T47D (cell line): ENCODE results near the gene ADGRD1.
A peak's percentile ranks its signal among the peaks of the same experiment; 100 is the strongest.
"Not testable (repeated sequence)": the region's sequence is repeated elsewhere in the genome, so short reads cannot be mapped to it uniquely, and the experiment has no call there.

Experiments
- DNase-seq, 2 experiments: peaks; one replicate each; pipeline versions ENCODE4 v3.0.0 to v3.0.0-alpha.2; 2011 to 2012; ENCODE audit warnings: low read depth in 1 of 2, low spot score in 1 of 2
- JUND ChIP-seq: IDR thresholded peaks from 2 replicates; pipeline ENCODE4 v1.6.1; 2012; ENCODE audit warnings: low read depth
- in situ Hi-C: cut with HindIII; loops from 2 replicates; pipeline ENCODE4 v1.10.0; 2016; ENCODE audit warnings: low sequenced_read_pairs, low pct_unique_long_range_greater_than_20kb

ADGRD1 gene

DNA sequence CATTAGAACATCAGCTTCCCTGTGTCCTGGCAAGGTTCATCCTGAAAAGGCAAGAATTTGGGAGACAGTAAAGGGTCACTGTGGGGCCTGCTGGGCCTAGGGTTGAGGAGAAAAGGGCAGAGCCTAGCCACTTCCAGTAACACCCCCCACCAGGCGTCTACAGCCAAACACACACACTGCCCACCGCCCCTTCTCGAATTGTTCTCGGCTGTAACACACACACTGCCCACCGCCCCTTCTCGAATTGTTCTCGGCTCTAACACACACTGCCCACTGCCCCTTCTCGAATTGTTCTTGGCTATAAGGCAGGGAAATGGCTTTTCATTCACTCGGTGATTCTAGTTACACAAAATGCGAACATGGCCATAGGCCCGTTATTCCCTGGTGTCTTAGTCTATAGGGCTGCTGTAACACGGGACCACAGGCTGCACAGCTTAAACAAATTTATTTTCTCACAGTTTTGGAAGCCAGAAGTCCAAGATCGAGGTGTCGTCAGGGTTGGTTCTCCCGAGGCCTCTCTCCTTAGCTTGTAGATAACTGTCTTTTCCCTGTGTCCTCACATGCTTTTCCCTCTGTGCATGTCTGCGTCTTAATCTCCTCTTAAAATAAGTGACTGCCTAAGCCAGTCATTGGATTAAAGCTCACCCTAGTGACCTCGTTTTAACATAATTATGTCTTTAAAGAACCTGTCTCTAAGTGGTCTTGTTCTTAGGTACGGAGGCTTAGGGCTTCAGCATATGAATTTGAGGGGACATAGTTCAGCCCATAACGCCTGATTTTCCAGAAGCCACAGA lies 171.0 kb downstream of the ADGRD1 start:
- TF ChIP-seq JUND = no peak
- no peak for DNase-seq
- in situ Hi-C loops = no loop called here

DNA sequence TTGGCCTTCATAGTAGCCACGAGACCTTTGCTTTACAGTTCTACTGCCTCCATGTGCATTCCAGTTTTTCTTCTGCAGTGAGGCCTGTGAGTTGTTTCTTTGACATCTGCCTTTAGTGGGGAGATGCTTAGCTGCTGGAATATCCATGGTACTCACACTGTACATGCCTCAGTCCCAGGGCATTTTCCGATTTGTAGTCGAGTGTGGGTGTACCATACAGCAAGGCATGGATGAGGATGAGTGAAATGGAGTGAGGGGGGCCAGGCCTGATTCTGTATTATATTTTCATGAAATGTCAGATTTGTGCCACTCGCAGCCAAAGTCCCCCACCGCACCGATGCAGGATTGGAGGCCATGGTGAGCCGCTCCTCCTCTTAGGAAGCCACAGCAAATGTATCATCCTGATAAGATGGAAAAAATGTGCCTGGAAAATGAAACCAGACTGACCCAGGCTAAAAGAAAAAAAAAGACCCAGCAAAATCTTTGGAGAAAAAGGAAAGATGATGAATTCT lies 173.0 kb downstream of the ADGRD1 start:
- no peak for DNase-seq
- TF ChIP-seq JUND = no peak
- in situ Hi-C loops = no loop called here

DNA sequence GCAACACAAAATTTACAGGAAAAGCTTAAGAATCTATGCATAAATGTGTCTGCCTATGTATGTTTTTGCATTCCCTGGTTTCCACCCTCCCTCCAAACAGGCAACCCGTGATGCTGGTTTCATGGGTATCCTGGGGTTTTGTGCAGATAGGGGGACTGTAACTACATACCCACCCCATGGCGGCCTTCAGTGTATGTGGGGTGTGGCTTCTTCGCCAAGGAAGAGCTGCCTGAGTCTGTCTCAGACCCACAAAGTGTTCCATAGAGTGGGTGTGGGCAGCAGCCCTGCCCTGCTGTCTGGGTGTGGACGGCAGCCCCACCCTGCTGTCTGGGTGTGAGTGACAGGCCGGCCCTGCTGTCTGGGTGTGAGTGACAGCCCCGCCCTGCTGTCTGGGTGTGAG lies 174.8 kb downstream of the ADGRD1 start:
- in situ Hi-C loops = no loop called here
- DNase-seq = no peak
- no peak for TF ChIP-seq JUND

DNA sequence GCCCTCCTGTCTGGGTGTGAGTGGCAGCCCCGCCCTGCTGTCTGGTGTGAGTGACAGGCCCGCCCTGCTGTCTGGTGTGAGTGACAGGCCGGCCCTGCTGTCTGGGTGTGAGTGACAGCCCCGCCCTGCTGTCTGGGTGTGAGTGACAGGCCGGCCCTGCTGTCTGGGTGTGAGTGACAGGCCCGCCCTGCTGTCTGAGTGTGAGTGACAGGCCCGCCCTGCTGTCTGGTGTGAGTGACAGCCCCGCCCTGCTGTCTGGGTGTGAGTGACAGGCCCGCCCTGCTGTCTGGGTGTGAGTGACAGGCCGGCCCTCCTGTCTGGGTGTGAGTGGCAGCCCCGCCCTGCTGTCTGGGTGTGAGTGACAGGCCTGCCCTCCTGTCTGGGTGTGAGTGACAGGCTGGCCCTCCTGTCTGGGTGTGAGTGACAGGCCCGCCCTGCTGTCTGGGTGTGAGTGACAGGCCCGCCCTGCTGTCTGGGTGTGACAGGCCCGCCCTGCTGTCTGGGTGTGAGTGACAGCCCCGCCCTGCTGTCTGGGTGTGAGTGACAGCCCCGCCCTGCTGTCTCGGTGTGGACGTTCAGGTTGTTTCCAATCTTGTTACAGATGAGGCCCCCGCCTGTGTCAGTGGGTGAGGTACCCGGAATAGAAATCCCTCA lies 175.4 kb downstream of the ADGRD1 start:
- DNase-seq, in situ Hi-C loops: not testable (repeated sequence)

DNA sequence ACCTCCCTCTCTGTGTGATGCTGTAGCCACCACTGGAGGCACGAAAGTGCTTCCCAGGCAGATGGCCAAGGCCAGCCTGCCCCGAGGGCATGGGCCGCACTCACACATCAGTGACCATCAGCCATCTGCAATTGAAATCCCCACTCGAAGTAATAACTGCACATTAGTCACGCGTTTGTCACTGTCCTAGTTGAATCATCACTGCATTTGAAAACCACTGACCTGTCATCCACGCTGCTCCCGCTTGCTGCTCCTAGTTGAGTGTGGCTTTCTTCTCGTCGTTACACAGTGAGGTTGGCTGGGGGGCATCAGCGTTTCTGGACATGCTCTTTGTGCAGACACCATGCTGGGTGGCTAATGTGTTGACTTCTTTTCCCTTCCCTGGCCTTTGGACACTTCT lies 176.1 kb downstream of the ADGRD1 start:
- DNase-seq = no peak
- no peak for TF ChIP-seq JUND
- in situ Hi-C loops = no loop called here

DNA sequence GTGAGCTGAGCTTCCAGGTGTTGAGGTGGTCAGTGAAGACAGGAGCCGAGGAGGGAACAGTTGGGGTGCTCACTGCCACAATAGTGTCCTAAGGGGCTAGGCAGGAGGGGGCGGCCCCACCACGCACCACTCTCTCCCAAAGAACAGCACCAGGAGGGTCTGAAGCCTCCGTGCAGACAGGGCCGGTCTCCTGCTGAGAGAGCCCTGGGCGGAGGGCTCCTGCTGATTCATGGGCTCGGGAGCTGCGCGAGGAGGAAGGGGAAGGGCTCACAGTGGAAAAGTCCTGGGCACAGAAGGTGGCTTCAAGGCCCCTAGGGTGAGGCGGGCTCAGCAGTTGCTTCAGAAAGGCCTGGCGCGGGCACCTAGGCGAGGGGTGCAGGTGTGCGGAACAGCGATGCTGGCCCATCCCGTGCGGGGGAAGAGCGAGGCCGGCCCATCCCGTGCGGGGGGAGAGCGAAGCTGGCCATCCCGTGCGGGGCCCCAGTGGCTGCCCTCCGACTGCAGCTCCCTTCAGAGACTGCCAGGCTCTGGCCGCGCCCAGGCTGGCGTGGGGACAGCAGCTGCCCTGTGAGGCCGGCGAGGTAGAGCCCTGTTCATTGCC lies 176.7 kb downstream of the ADGRD1 start:
- in situ Hi-C loops = no loop called here
- TF ChIP-seq JUND = no peak
- no peak for DNase-seq

DNA sequence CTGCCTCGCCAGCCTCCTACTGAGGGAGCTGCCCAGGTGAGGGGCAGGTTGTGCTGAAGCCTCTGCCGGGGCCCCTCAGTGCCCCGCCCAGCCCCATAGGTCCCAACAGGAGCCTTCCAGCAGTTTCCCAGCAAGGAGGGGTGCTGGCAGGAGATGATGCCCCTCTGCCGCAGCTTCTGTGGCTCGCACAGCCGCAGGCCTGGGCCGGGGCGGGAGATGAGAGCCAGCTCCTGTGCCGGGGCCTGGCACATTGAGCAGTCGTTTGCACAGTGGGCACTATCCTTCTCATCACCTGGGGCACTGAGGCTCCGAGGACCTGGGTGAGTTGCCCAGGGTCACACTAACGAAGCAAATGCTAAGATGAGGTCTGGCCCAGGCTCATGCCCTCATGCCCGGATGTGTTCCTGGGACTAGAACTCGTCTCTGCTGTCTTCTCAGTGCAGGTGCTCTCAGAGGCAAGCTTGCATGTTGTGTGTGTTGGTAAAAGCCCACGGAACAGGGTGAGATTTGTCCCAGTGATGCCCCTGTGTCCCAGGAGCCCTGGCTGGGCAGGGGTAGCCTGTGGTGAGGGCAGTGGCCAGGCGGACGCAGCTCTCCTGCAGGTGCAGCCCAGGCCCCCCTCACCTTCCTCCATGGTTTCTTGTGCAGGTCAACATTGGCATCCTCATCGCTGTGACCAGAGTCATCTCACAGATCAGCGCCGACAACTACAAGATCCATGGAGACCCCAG lies 177.5 kb downstream of the ADGRD1 start:
- no peak for TF ChIP-seq JUND
- no peak for DNase-seq
- in situ Hi-C loops = no loop called here

DNA sequence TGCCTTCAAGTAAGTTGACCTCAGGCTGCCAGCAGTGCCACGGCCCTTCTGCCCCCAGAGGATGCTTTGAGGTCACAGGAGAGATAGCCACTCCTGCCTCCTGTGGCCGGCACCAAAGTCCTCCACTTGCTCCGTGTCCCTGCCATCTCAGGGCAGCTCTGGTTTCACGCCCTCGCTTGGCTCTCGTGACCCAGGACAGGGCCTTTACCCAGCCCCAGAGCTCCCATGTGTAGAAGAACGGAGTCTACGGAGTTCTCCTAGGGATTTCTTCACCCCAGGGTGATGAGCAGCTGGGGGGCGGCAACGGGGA lies 178.1 kb downstream of the ADGRD1 start:
- DNase-seq = no peak
- in situ Hi-C loops = no loop called here
- no peak for TF ChIP-seq JUND

DNA sequence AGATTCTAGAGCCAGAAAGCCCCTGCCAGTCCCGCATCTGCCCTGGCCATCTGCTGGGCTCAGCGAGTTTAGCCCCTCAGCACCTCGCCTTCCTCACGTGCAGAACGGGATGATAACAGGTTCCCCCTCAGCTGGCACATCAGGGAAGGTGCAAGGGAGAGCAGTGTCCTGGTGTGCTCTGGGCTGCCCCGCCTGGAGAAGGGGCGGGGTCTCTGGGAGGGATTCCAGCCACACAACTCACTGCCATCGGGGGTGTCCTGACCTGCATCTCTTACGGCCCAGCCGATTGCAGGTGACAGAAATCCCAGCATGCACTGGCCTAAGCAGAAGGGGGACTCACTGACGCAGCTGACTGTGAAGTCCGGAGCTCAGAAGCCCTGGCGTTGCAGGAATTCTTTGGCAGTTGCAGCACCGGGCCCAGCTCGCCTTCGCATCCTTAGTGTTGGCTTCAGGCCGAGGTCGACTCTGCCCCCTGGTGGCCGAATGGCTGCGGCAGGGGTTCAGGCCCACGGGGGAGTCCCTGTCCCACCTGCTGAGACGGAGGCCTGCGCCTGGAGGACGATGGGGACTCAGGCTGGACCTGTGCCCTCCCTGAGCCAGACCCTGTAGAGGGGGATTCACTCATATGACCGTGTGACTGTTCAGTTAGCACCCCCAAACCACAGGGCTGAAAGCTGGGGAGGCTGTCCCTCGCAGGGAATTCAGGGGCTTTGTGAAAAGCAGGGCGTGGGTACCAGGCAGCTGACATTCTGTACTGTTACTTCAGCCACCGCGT lies 178.6 kb downstream of the ADGRD1 start:
- peak; percentile 66 to 69 for DNase-seq
- in situ Hi-C loops = no loop called here
- no peak for TF ChIP-seq JUND

DNA sequence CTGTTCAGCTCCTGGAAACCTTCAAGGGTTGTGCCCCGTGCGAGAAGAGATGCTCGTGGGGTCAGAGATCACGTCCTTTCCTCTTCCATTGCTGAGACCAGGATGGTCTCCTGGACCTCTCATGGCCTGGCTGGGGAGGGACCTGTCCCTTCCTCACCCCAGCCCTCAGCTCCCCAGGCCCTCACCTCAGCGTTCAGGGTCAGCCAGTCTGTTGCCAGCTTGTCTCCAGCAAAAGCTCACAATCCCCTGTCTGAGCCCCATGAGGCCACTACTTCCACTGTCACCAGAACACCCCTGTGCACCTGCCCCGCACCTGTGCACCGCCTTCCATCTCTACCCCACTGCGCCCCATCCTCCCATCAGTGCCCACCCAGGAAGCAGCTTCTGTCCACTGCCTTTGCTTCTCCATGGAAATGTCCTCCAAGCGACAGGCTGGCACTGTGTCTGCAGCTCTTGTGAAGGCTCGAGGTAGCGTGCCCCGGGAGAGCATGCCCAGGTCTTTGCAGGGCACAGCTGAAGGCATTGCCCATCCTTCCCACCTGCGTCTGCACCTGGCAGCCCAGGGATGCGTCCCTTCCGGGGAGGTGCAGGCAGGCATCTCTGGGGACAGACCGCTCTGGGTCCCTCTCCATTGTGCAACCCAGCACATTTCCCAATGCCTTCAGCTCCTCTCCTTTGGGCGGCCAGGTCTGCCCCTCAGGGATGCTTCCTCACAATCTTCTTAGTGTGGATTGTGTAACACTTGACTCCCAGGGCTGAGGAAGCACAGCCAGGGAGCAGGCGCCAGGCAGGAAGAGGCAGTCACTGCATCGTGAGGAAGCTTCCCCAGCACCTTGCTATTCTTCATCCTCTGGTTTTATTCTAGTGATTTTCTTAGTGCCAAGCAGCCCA lies 179.6 kb downstream of the ADGRD1 start:
- TF ChIP-seq JUND = no peak
- DNase-seq = no peak
- in situ Hi-C loops = no loop called here

DNA sequence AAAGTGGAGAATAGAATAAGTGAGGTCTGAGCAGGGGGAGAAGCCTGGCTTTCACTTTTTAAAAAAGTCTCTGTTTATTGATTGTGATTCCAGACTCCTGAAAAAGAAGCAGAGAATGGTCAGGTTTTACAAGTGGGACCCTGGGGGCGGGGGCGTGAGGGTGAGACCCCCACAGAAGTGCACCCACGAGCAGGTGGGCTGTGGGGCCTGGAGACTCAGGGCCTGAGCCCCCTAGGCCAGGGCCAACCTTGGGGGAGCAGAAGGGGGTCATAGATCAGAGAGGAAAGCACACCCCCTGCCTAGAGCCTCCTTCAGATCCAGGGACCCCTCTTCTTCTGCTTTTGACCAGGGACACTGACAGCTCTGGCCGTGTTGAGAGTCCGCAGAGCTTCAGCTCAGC lies 180.3 kb downstream of the ADGRD1 start:
- no peak for TF ChIP-seq JUND
- in situ Hi-C loops = no loop called here
- no peak for DNase-seq
